ENCODE results near the gene CD101. TPM values are rescaled to one million over a fixed set of nuclear protein-coding genes. Genes with fewer than 3 reads are reported as not detected.

The CD101 gene
- total RNA-seq, 1 experiment from 2014 or later, result 1.2 TPM

Other genes starting within 250 kb of the CD101 start
- 0.57 TPM for gene CD2, start 247.3 kb upstream of the CD101 start, total RNA-seq (2021; ENCODE audit: unreplicated experiment)
- 60.6 TPM for gene PTGFRN, start 91.8 kb upstream of the CD101 start, total RNA-seq (2021; ENCODE audit: unreplicated experiment)
- 60.3 TPM for gene TTF2, start 58.6 kb downstream of the CD101 start, total RNA-seq (2021; ENCODE audit: unreplicated experiment)
- gene TRIM45, start 120.0 kb downstream of the CD101 start, total RNA-seq (2021; ENCODE audit: unreplicated experiment), result 3.5 TPM
- gene VTCN1, start 209.2 kb downstream of the CD101 start, total RNA-seq (2021; ENCODE audit: unreplicated experiment), result 0.17 TPM